ENCODE data around the gene TAS1R2. TPM values are rescaled to one million over a fixed set of nuclear protein-coding genes. Genes with fewer than 3 reads are reported as not detected.
"Not testable (repeated sequence)": the region's sequence is repeated elsewhere in the genome, so short reads cannot be mapped to it uniquely, and the experiment has no call there.

The TAS1R2 gene
- total RNA-seq: not detected

GRCh38 chr1:18859560-18859959 lies at the start of gene TAS1R2:
Gene TAS1R2, minus strand, starts transcription at chr1:18859660. Its CDS starts 0 bp downstream, at chr1:18859660.
- Histone ChIP-seq H3K27me3 (ENCODE audit: insufficient read depth, low read length) (no peaks in the 10 kb centered on the region), H3K9me3 (ENCODE audit: low read depth, low read length) (no peaks in the 10 kb centered on the region), H3K4me3 (ENCODE audit: low read length) (no peak within 1 kb of the TSS)

GRCh38 chr1:18907917-18908845 lies 48.7 kb upstream of the TAS1R2 start:
- no peaks in the 10 kb centered on the region for H3K27me3 ChIP-seq (ENCODE audit: insufficient read depth, low read length)
- H3K4me3 ChIP-seq (ENCODE audit: low read length): no peak overlapping the region
- H3K9me3 ChIP-seq (ENCODE audit: low read depth, low read length): no peaks in the 10 kb centered on the region
- peaks cover 32% of the 10 kb centered on the region for H3K4me1 ChIP-seq (ENCODE audit: insufficient read depth, low read length)

More at GRCh38 chr1:18859560-18859959, at the start of gene TAS1R2:
- H3K4me1 ChIP-seq (ENCODE audit: insufficient read depth, low read length): no peaks in the 10 kb centered on the region

DNA sequence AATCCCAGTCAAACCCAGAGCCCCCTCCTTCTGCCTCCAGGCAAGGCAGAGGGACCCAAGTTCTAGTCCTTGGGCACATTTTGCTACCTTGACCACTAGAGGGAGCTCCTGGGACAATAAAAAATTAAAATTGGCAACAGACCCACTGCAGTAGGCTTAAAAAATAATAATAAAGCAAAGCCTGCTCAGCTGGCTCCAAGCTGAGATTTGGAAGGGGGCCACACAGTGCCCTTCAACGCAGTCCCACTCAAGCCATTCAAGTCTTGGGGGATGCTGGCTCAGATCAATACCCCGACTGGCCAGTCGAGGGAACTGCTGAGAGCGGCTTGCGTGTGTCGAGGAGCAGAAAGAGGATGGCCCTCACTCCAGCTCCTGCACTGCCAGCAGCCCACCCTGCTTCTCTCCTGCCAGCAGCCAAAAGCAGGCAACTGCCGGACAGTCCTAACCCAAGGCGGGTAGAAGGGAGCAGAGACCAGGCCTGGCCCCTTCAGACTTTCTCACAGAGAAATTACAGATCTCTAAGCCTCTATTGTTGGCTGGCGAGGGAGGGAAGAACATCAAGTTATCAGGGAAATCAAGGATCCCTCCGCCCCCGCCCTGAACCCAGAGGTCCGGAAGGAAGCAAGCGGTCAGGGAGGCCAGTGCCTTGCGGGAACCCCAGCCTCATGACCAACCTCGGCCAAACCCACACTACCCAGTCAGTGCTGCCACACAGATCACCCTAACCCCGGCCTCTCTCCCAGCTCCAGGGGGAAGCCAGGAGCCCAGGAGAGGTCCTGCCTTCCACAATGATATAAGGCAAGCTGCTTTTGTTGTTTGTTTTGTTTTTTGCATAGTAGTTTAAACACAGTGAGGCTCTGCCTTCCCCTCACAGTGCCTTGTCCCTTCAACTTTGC lies 47.8 kb upstream of the TAS1R2 start:
- no peak overlapping the region for H3K4me3 ChIP-seq (ENCODE audit: low read length)
- H3K9me3 ChIP-seq (ENCODE audit: low read depth, low read length): no peaks in the 10 kb centered on the region
- peaks cover 34% of the 10 kb centered on the region for H3K4me1 ChIP-seq (ENCODE audit: insufficient read depth, low read length)
- H3K27me3 ChIP-seq (ENCODE audit: insufficient read depth, low read length): no peaks in the 10 kb centered on the region

DNA sequence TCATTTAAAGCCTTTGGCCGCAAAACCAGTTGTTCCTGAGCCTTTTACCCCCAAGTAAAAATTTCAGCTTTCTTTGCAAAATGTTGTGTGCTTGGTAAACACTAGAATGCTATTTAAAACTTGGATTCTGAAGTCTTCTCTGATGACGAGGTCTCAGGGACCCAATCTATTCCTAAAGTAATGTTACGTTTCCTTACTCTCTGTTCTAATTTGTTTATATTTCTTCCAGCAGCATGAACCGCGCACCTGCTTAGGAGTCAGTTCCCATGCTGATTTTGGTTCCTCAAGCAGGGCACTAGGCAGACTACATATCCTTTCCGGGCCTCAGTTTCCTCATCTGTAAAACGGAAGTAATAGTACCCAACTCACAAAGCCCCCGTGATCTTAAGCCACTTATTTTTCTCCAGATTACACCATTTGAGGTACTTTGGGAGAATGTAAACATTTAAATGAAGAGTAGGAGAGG lies 43.9 kb upstream of the TAS1R2 start:
- Histone ChIP-seq H3K27me3 (ENCODE audit: insufficient read depth, low read length) (no peaks in the 10 kb centered on the region), H3K4me3 (ENCODE audit: low read length) (peak overlapping the region; percentile 67), H3K9me3 (ENCODE audit: low read depth, low read length) (no peaks in the 10 kb centered on the region), H3K4me1 (ENCODE audit: insufficient read depth, low read length) (peaks cover 47% of the 10 kb centered on the region)

- peaks cover 40% of the 10 kb centered on the region for H3K4me1 ChIP-seq (ENCODE audit: insufficient read depth, low read length)
- no peaks in the 10 kb centered on the region for H3K9me3 ChIP-seq (ENCODE audit: low read depth, low read length)
- no peaks in the 10 kb centered on the region for H3K27me3 ChIP-seq (ENCODE audit: insufficient read depth, low read length)
- H3K4me3 ChIP-seq (ENCODE audit: low read length): peak within 1 kb of the TSS; percentile 67
Measured at GRCh38 chr1:18902523-18903290, 43.2 kb upstream of the TAS1R2 start, which contains the start of gene ALDH4A1. Gene ALDH4A1, minus strand, starts transcription at chr1:18902555. Its CDS starts 32 bp downstream, at chr1:18902523.

GRCh38 chr1:18901952-18902522 lies 42.6 kb upstream of the TAS1R2 start:
- Histone ChIP-seq H3K27me3 (ENCODE audit: insufficient read depth, low read length) (no peaks in the 10 kb centered on the region), H3K4me3 (ENCODE audit: low read length) (peak overlapping the region; percentile 67)

GRCh38 chr1:18901147-18901951 lies 41.9 kb upstream of the TAS1R2 start:
- peak overlapping the region; percentile 67 for H3K4me3 ChIP-seq (ENCODE audit: low read length)
- peaks cover 30% of the 10 kb centered on the region for H3K4me1 ChIP-seq (ENCODE audit: insufficient read depth, low read length)
- no peaks in the 10 kb centered on the region for H3K27me3 ChIP-seq (ENCODE audit: insufficient read depth, low read length)
- no peaks in the 10 kb centered on the region for H3K9me3 ChIP-seq (ENCODE audit: low read depth, low read length)

More at GRCh38 chr1:18901952-18902522, 42.6 kb upstream of the TAS1R2 start:
- no peaks in the 10 kb centered on the region for H3K9me3 ChIP-seq (ENCODE audit: low read depth, low read length)
- H3K4me1 ChIP-seq (ENCODE audit: insufficient read depth, low read length): peaks cover 34% of the 10 kb centered on the region

DNA sequence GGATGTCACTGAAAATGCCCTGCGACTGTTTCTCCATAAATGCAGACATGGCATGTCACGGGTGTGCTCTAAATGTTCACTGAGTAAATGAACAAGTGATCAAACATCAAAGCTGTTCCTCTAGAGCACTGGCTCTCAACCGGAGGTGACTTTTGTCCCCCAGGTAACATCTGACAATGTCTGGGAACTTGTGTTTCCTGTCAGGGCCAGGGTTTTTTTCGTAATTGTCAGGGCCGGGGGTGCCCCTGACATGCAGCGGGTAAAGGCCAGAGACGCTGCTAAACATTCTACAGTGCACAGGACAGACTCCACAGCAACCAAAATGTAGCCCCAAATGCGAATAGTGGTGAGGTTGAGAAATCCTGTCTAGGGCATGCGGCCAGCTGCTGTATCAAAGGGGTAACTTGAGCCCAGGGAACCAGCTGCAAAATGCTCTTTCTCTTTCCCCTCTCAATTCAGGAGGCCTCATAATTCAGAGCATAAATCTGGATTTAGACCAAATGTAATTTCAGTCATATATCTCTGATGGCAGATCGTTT lies 40.9 kb upstream of the TAS1R2 start:
- Histone ChIP-seq H3K27me3 (ENCODE audit: insufficient read depth, low read length) (no peaks in the 10 kb centered on the region), H3K4me1 (ENCODE audit: insufficient read depth, low read length) (peaks cover 30% of the 10 kb centered on the region), H3K9me3 (ENCODE audit: low read depth, low read length) (no peaks in the 10 kb centered on the region), H3K4me3 (ENCODE audit: low read length) (no peak overlapping the region)

- Histone ChIP-seq H3K27me3 (ENCODE audit: insufficient read depth, low read length) (no peaks in the 10 kb centered on the region), H3K4me3 (ENCODE audit: low read length) (no peak overlapping the region), H3K9me3 (ENCODE audit: low read depth, low read length) (no peaks in the 10 kb centered on the region), H3K4me1 (ENCODE audit: insufficient read depth, low read length) (peaks cover 30% of the 10 kb centered on the region)
Measured at GRCh38 chr1:18899363-18900049, 40.0 kb upstream of the TAS1R2 start.

DNA sequence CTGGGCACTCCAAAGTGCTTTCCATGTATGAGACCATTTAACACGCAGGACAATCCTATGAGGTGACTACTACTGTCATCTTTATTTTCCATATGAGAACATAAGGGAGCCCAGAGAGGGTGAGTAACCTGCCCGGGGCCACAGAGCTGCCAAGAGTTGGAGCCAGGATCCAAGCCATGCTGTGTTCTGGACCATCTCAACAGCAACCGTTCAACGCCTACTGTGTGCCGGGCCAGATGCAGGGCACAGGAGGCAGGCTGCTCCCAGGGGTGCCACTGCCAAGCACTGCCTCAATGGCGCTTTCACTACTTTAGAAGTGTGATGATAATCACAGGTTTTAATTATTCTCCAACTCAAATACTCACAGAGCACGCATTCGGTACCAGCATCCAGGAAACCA lies 39.1 kb upstream of the TAS1R2 start:
- Histone ChIP-seq H3K4me1 (ENCODE audit: insufficient read depth, low read length) (peaks cover 28% of the 10 kb centered on the region), H3K9me3 (ENCODE audit: low read depth, low read length) (no peaks in the 10 kb centered on the region), H3K27me3 (ENCODE audit: insufficient read depth, low read length) (no peaks in the 10 kb centered on the region), H3K4me3 (ENCODE audit: low read length) (no peak overlapping the region)

GRCh38 chr1:18895317-18895716 lies 35.9 kb upstream of the TAS1R2 start:
- Histone ChIP-seq H3K4me1 (ENCODE audit: insufficient read depth, low read length) (peaks cover 1% of the 10 kb centered on the region), H3K4me3 (ENCODE audit: low read length) (no peak overlapping the region), H3K9me3 (ENCODE audit: low read depth, low read length) (no peaks in the 10 kb centered on the region), H3K27me3 (ENCODE audit: insufficient read depth, low read length) (no peaks in the 10 kb centered on the region)

DNA sequence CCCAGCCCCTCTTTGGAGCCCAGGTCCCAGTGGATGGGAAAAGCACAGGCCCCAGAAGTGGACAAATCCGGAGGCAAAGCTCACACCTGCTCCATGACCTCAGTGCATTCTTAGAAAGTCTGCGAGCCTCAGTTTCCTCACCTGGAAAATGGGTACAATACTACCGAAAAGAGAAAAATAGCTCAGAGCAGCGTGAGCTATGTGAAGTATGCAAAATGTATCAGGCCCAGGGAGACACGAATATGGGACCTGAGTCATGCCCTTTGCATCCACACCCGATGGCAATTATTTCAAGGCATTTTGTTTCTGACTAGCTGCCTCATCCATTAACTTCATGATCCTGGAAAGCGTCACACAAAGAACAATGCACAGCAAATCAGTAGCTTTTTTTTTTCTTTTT lies 33.7 kb upstream of the TAS1R2 start:
- Histone ChIP-seq H3K27me3 (ENCODE audit: insufficient read depth, low read length) (no peaks in the 10 kb centered on the region), H3K4me1 (ENCODE audit: insufficient read depth, low read length) (no peaks in the 10 kb centered on the region), H3K4me3 (ENCODE audit: low read length) (no peak overlapping the region), H3K9me3 (ENCODE audit: low read depth, low read length) (no peaks in the 10 kb centered on the region)

GRCh38 chr1:18891858-18892257 lies 32.4 kb upstream of the TAS1R2 start:
- H3K4me1 ChIP-seq (ENCODE audit: insufficient read depth, low read length); H3K27me3 ChIP-seq (ENCODE audit: insufficient read depth, low read length); H3K4me3 ChIP-seq (ENCODE audit: low read length); H3K9me3 ChIP-seq (ENCODE audit: low read depth, low read length): not testable (repeated sequence)

All from mononuclear cell (primary cell).